Testis (tissue), 3 donors: Measurements from ENCODE around the gene USP49. TPM values are rescaled to one million over a fixed set of nuclear protein-coding genes. Genes with fewer than 3 reads are reported as not detected.
A peak's percentile ranks its signal among the peaks of the same experiment; 100 is the strongest.

Source experiments
- DNase-seq: peaks from one replicate; pipeline ENCODE4 v3.0.0-alpha.2; 2019
- H3K27ac ChIP-seq, 2 donors: fragments of 200-600 bp; sonication (generic); one replicate each; pipeline ENCODE4 v1.5.1; 2019
- H3K27me3 ChIP-seq: fragments of 200-600 bp; sonication (generic); one replicate; pipeline ENCODE4 v1.5.1; 2019
- H3K36me3 ChIP-seq: fragments of 200-600 bp; sonication (generic); one replicate; pipeline ENCODE4 v1.5.1; 2017; ENCODE audit warnings: low read depth; ENCODE audit errors: missing control alignments
- H3K4me1 ChIP-seq: fragments of 200-600 bp; sonication (generic); one replicate; pipeline ENCODE4 v1.5.1; 2019
- H3K4me3 ChIP-seq, 2 donors: fragments of 200-600 bp; sonication (generic); one replicate each; pipeline ENCODE4 v1.5.1; 2017 to 2019
- H3K9me3 ChIP-seq: fragments of 200-600 bp; sonication (generic); one replicate; pipeline ENCODE4 v1.5.1; 2017
- POLR2A ChIP-seq: fragments of 450-650 bp; IDR thresholded peaks from one replicate; pipeline ENCODE4 v1.6.1; 2017; ENCODE audit warnings: antibody characterized with exemption, mild to moderate bottlenecking, moderate library complexity
- WGBS, 2 donors: methylation state at CpG; one replicate each; pipeline ENCODE4 v1.1.5; 2018; 5-methylcytosine and 5-hydroxymethylcytosine counted together
- intact Hi-C: fragments of 100-400 bp; cut with DNase I; formaldehyde crosslinking; loops from one replicate; pipeline ENCODE4 v1.15.1; 2023; ENCODE audit warnings: low total_unique reads
- polyA plus RNA-seq: library from polyadenylated mRNA; stranded (reverse); fragments of 350-450 nt; fragmentation: Illumina TruSeq; extraction: RNeasy Lipid Tissue Mini Kit (QIAGEN cat#74804); gene quantifications from one replicate; pipeline ENCODE4 v1.2.3, GENCODE V29; 2014; ENCODE audit warnings: low read depth, low replicate concordance; ENCODE audit not compliant: insufficient read depth
- total RNA-seq, 2 donors: library from RNA; depleted of rRNA; stranded (reverse); fragments of >200 nt; gene quantifications; one replicate each; pipeline ENCODE4 v1.2.3, GENCODE V29; 2016
- TF ChIP-seq, protein P1 (sequence below), 3 experiments: fragments of 450-650 bp in 2 of 3; fragments of 200-600 bp in 1 of 3; sonication (generic) in 1 of 3; IDR thresholded peaks; one replicate each; pipeline ENCODE4 v1.5.1; 2016 to 2019; ENCODE audit warnings: antibody characterized with exemption in 3 of 3, mild to moderate bottlenecking in 2 of 3, moderate library complexity in 1 of 3

Gene USP49
- total and polyA plus RNA-seq, 3 donors from 2014 or later: 9.3 to 26.3 (median 19.7) TPM

- no peak for DNase-seq
- WGBS, 2 donors: 79 to 82% methylated on average over 1 of the region's 1 CpG
- Histone ChIP-seq H3K36me3 (no peaks in the 10 kb centered on the region), H3K9me3 (no peaks in the 10 kb centered on the region), H3K27ac (no peak overlapping the region), H3K27me3 (no peaks in the 10 kb centered on the region), H3K4me3 (no peak overlapping the region), H3K4me1 (peaks cover 3% of the 10 kb centered on the region)
- intact Hi-C loops: no loop called here
- no peak for TF ChIP-seq POLR2A
- TF ChIP-seq, protein P1, sequence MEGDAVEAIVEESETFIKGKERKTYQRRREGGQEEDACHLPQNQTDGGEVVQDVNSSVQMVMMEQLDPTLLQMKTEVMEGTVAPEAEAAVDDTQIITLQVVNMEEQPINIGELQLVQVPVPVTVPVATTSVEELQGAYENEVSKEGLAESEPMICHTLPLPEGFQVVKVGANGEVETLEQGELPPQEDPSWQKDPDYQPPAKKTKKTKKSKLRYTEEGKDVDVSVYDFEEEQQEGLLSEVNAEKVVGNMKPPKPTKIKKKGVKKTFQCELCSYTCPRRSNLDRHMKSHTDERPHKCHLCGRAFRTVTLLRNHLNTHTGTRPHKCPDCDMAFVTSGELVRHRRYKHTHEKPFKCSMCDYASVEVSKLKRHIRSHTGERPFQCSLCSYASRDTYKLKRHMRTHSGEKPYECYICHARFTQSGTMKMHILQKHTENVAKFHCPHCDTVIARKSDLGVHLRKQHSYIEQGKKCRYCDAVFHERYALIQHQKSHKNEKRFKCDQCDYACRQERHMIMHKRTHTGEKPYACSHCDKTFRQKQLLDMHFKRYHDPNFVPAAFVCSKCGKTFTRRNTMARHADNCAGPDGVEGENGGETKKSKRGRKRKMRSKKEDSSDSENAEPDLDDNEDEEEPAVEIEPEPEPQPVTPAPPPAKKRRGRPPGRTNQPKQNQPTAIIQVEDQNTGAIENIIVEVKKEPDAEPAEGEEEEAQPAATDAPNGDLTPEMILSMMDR (IDR thresholded peaks at IDR 0.05): no peak
These were observed 5.7 kb upstream of the USP49 start for GRCh38 chr6:41900861-41901260.

DNA sequence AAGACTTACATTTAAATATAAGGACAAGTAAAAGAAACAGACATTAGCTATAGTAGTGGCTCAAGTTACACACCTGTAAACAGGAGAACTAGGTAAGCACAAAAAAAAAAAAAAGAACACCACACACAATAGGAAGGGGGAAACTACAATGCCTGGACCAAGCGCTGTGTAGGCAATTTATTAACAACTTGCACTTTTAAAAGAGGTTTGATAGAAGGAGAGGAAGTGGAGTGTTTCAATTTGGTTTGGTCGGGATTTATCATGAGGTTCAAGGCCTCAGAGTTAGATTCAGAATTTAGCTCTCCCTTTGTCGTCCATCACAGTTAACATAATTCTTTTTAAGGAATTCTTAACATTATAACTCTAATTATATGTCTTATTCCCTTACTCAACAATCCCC is 1.1 kb upstream of the USP49 start:
- Histone ChIP-seq H3K4me1 (peaks cover 6% of the 10 kb centered on the region), H3K27me3 (no peaks in the 10 kb centered on the region), H3K27ac (peak overlapping the region in 1 of 2 donors; percentile 57), H3K4me3 (no peak overlapping the region), H3K36me3 (no peaks in the 10 kb centered on the region), H3K9me3 (no peaks in the 10 kb centered on the region)
- no peak for TF ChIP-seq POLR2A
- TF ChIP-seq, protein P1 (IDR thresholded peaks at IDR 0.05): no peak
- WGBS, 2 donors: 28 to 55% methylated on average over 3 of the region's 3 CpGs
- intact Hi-C loops: no loop called here
- DNase-seq: no peak

- DNase-seq: no peak
- intact Hi-C loops: no loop called here
- Histone ChIP-seq H3K9me3 (no peaks in the 10 kb centered on the region), H3K4me1 (peaks cover 6% of the 10 kb centered on the region), H3K27ac (peak overlapping the region in 1 of 2 donors; percentile 57), H3K36me3 (no peaks in the 10 kb centered on the region), H3K4me3 (peak overlapping the region; percentile 58 to 79), H3K27me3 (no peaks in the 10 kb centered on the region)
- 1 to 4% methylated on average over 50 to 54 of the region's 56 CpGs for WGBS, 2 donors
- TF ChIP-seq, protein P1 (IDR thresholded peaks at IDR 0.05): no peak
- no peak for TF ChIP-seq POLR2A
These were observed 542 bp downstream of the USP49 start for GRCh38 chr6:41894366-41895299.

DNA sequence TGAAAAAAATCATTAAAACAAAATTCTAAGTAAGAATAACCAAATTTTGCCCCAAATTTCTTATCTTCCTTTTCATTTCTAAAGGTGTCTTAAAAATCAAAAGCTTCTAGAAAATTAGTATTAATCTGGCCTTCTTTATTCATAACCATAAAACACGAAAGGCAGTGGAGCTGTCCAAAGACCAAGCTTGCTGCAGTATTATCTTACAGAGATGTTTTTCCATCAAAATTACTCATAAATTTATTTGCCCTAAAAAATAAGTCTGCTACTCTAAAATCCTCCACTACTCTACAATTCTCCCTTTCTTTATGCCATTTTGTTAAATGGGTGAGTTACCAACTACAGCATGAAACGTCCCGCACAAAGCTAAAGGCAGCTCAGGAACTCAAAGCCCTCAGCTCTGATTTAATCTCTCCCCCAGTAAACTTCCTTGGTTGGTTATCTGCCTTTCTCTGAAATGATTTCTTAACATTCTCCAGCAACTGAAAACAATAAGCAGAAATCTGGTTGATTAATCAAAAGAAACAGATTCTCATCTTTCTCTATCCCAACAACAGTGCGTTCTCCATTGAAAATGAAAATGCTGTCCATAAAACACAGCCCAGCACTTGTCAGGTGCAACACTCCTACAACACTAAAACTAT is 2.1 kb downstream of the USP49 start:
- Histone ChIP-seq H3K4me3 (no peak overlapping the region), H3K27ac (no peak overlapping the region), H3K36me3 (no peaks in the 10 kb centered on the region), H3K27me3 (no peaks in the 10 kb centered on the region), H3K9me3 (no peaks in the 10 kb centered on the region), H3K4me1 (peaks cover 6% of the 10 kb centered on the region)
- WGBS, 2 donors: 52 to 59% methylated on average over 4 of the region's 4 CpGs
- TF ChIP-seq POLR2A: no peak
- TF ChIP-seq, protein P1 (IDR thresholded peaks at IDR 0.05): no peak
- intact Hi-C loops: no loop called here
- no peak for DNase-seq
